CD4-positive, alpha-beta T cell treated with Interleukin-4 for 1 hour (primary cell): ENCODE measurements around the gene DHX38.
"Not testable (repeated sequence)": the region's sequence is repeated elsewhere in the genome, so short reads cannot be mapped to it uniquely, and the experiment has no call there.

Experiments used
- DNase-seq, 2 donors: peaks; one replicate each; pipeline ENCODE4 v3.0.0-alpha.2; 2020 to 2022

The DHX38 gene

GRCh38 chr16:72093448-72094265 lies at the start of gene DHX38, which contains the start of gene TXNL4B:
DHX38 (plus strand) TSS chr16:72093847; CDS start chr16:72096158, 2,311 bp downstream.
TXNL4B (minus strand) TSS chr16:72093620; CDS start chr16:72090749, 2,871 bp downstream.
- peak; percentile 96 to 98 for DNase-seq

- DNase-seq, result no peak
Measured at GRCh38 chr16:72044296-72044695, 49.4 kb upstream of the DHX38 start.

GRCh38 chr16:72044825-72045359 lies 48.8 kb upstream of the DHX38 start:
- no peak for DNase-seq

- DNase-seq, result no peak
Measured at GRCh38 chr16:72049110-72049509, 44.5 kb upstream of the DHX38 start.

- no peak for DNase-seq
Measured at GRCh38 chr16:72050769-72051464, 42.7 kb upstream of the DHX38 start.

GRCh38 chr16:72051818-72052217 lies 41.8 kb upstream of the DHX38 start:
- DNase-seq, result no peak

GRCh38 chr16:72054254-72054847 lies 39.3 kb upstream of the DHX38 start, which contains the start of gene HP:
HP (plus strand) TSS chr16:72054505; CDS start chr16:72054653, 148 bp downstream.
- not testable (repeated sequence) for DNase-seq

GRCh38 chr16:72055911-72056310 lies 37.7 kb upstream of the DHX38 start:
- DNase-seq, result no peak

GRCh38 chr16:72057313-72057712 lies 36.3 kb upstream of the DHX38 start:
- DNase-seq, result not testable (repeated sequence)

- not testable (repeated sequence) for DNase-seq
Measured at GRCh38 chr16:72059060-72059459, 34.6 kb upstream of the DHX38 start.

- DNase-seq, result no peak
Measured at GRCh38 chr16:72060405-72060804, 33.2 kb upstream of the DHX38 start.

GRCh38 chr16:72061564-72061963 lies 32.1 kb upstream of the DHX38 start:
- no peak for DNase-seq

- DNase-seq, result no peak
Measured at GRCh38 chr16:72064361-72064894, 29.2 kb upstream of the DHX38 start.

GRCh38 chr16:72066747-72067146 lies 26.9 kb upstream of the DHX38 start:
- DNase-seq, result peak in 1 of 2 donors; percentile 28

GRCh38 chr16:72068930-72069329 lies 24.7 kb upstream of the DHX38 start:
- no peak for DNase-seq

- DNase-seq, result no peak
Measured at GRCh38 chr16:72072514-72073342, 20.9 kb upstream of the DHX38 start.

- no peak for DNase-seq
Measured at GRCh38 chr16:72073560-72074230, 20.0 kb upstream of the DHX38 start.

- not testable (repeated sequence) for DNase-seq
Measured at GRCh38 chr16:72075067-72075466, 18.6 kb upstream of the DHX38 start.

GRCh38 chr16:72076991-72077706 lies 16.5 kb upstream of the DHX38 start:
- not testable (repeated sequence) for DNase-seq

GRCh38 chr16:72083778-72084404 lies 9.8 kb upstream of the DHX38 start:
- DNase-seq, result no peak
